CD1c-positive myeloid dendritic cell (primary cell): Measurements from ENCODE around the gene NDUFAB1.
"Not testable (repeated sequence)": the region's sequence is repeated elsewhere in the genome, so short reads cannot be mapped to it uniquely, and the experiment has no call there.

Experiments
- DNase-seq: peaks from one replicate; pipeline ENCODE4 v3.0.0-alpha.2; 2016; ENCODE audit errors: extremely low spot score

The NDUFAB1 gene

GRCh38 chr16:23595951-23596720, at the start of gene NDUFAB1:
Gene NDUFAB1, minus strand, starts transcription at chr16:23596316. Its CDS starts 26 bp downstream, at chr16:23596290.
- peak; percentile 97 for DNase-seq

DNA sequence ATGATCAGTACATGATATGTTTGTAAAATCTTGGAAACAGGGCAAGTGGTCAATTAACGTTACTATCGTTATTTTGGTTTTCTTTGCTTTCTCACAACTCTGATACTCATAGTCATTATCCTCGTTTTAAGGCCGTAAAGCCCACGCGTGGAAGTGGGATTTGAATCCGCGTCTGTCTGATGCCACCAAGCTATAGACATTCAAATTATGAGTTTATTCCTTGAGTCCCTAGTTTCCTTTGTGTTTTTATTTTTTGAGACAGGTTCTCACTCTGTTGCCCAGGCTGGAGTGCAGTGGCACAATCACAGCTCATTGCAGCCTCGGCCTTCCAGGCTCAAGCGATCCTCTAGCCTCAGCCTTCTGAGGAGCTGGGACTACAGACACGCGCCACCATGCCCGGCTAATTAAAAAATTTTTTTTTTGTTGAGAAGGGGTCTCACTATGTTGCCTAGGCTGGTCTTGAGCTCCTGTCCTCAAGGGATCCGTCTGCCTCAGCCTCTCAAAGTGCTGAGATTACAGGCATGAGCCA, 46.2 kb upstream of the NDUFAB1 start:
- no peak for DNase-seq

- peak; percentile 98 for DNase-seq
Measured at GRCh38 chr16:23640931-23641765, 45.0 kb upstream of the NDUFAB1 start, which contains the start of the genes DCTN5 and PALB2. Gene DCTN5, plus strand, starts transcription at chr16:23641466. Its CDS starts 77 bp downstream, at chr16:23641543. Gene PALB2, minus strand, starts transcription at chr16:23641310. Its CDS starts 153 bp downstream, at chr16:23641157.

DNA sequence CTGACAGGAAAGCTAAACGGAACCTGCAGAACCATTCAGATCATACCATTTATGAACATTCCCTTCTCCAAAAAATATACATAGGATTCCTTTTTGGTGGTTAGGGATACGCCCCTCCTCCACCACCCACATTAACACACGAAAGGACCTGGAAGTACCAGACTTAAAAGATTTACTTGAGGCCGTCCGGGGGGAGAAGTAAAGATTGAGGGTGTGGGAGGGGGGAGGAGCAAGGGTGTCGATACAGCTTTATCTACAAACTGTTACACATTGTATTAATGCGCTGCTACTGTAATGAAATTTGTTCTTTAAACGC, 44.5 kb upstream of the NDUFAB1 start:
- DNase-seq: peak; percentile 39

GRCh38 chr16:23635958-23636357, 39.8 kb upstream of the NDUFAB1 start:
- no peak for DNase-seq

- DNase-seq: no peak
Measured at GRCh38 chr16:23634461-23635036, 38.4 kb upstream of the NDUFAB1 start.

DNA sequence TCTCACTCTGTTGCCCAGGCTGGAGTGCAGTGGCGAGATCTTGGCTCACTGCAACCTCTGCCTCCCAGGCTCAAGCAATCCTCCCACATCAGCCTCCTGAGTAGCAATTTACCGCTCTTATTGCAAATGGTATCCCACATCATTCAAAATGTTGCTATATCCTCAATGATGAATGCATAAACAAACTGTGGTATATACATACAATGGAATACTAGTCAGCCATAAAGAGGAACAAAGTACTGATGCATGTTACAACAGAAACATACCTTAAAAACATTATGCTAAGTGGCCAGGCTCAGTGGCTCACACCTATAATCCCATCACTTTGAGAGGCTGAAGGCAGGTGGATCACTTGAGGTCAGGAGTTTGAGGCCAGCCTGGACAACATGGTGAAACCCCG, 35.8 kb upstream of the NDUFAB1 start:
- DNase-seq: not testable (repeated sequence)

DNA sequence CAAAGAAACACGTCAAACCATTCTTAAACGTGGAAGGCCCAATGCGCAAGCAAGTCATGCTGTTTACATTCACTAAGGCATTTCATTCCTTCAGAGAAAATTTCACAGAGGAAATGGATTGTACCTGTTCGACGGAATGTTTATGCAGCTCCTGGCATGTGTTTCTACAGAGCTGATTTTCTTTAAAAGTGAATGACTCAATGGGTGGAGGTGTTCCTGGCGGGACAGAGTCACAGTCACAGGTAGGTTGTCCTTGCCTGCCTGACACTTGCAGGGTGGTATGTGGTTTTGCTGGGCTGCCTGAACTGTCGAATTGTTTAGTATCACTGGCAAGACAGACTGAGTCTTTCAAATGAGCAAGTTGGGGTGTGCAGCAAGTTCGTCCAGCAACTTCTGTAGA, 33.4 kb upstream of the NDUFAB1 start:
- DNase-seq: no peak

GRCh38 chr16:23624092-23624491, 28.0 kb upstream of the NDUFAB1 start:
- DNase-seq: no peak

DNA sequence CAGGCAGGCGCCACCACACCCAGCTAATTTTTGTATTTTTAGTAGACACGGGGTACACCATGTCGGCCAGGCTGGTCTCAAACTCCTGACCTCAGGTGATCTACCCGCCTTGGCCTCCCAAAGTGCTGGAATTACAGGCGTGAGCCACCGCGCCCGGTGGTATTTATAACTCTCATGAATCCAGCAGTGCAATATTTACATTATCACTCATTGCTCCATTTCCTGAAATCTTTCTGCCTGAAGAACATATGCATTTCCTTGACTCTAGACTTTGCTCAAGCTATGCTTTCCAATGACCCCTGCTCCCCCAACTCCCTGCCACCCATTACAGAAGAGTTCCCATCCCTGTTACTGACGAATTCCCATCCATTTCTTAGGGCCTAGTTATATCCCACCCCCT, 19.7 kb upstream of the NDUFAB1 start:
- DNase-seq: no peak

DNA sequence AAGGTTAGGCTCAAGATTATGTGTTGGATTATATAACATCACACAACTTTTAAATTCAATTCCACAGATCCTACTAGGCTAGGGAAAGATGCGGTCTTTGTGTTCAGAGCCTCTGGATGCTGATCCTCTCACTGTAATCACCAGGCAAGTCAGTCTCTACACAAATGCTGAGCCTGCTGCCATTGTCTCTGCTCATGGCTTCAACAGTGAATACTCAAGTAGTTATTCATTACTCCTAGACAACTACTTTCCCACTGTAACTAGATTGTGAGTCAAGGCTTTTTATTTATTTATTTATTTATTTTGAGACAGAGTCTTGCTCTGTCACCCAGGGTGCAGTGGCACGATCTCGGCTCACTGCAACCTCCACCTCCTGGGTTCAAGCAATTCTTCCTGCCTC, 15.8 kb upstream of the NDUFAB1 start:
- DNase-seq: no peak

DNA sequence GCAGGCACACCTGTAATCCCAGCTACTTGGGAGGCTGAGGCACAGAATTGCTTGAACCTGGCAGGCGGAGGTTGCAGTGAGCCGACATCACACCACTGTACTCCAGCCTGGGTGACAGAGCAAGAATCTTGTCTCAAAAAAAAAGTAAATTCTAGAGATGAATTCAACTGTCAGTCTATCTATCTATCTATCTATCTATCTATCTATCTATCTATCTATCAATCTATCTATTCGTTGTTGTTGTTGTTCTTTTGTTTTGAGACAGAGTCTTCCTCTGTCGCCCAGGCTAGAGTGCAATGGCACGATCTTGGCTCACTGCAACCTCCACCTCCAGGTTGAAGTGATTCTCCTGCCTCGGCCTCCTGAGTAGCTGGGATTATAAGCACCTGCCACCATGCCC, 14.8 kb upstream of the NDUFAB1 start:
- not testable (repeated sequence) for DNase-seq

DNA sequence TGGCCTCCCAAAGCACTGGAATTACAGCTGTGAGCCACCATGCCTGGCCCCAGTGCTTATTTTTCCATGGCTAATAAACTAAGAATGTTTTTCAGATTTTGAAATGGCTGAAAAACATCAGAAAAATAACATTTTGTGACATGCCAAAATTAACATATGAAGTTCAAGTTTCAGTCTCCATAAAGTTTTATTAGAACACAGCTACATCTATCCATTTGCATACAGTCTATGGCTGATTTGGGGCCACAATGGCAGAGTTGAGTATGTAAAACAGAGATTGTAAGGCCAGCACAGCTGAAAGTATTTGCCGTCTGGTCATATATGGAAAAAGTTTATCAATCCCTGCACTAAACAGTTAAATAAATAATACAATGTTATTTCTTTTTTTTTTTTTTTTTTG, 13.8 kb upstream of the NDUFAB1 start:
- no peak for DNase-seq

- DNase-seq: no peak
Measured at GRCh38 chr16:23608194-23608593, 12.1 kb upstream of the NDUFAB1 start.

GRCh38 chr16:23607726-23608125, 11.6 kb upstream of the NDUFAB1 start:
- DNase-seq: no peak

DNA sequence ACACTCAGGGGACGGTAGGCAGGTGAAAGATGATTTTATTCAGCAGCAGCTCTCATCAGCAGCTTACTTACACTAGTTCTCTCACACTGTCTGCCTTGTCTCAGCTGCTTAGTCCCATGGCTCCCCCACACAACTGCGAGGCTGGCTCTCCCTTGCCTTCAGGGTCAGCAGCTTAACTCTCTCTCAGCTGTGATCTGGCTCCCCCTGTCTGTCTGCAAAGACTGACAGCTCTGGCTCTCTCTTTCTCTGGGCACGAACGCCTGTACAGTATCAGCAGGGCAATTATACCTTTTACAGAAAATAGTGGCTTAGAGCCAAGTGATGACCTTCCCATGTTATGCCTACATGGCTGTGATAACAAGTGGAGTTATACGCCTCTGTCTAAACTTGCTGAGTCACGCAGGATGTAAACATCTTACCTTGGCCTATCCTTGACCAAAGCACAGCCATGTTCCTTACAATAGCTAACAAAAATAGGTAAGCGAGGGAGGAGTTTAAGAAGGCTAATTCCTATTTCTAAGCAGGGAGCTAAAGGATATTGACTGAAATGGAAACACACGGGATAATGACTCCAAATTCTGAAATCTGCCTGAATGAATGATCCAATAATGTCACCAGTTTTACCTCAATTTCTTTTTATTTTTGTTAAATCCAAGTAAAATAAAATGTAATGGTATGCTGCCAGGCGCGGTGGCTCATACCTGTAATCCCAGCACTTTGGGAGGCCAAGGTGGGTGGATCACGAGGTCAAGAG, 1.1 kb upstream of the NDUFAB1 start:
- DNase-seq: peak; percentile 6

GRCh38 chr16:23595246-23595950, 718 bp downstream of the NDUFAB1 start:
- DNase-seq: no peak

DNA sequence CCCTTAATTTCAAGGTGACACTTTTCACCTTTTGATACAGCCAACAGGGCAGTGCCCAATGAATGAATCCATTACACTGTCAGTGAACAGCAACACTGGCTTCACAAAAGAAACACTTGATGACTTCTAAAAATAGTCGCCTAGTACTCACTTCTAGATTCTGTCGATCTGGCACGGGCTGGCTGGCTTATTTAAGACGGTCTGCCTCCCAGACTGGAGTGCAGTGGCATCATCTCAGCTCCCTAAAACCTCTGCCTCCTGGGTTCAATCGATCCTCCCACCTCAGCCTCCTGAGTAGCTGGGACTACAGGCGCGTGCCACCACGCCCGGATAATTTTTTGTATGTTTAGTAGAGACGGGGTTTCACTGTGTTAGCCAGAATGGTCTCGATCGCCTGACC, 1.9 kb downstream of the NDUFAB1 start:
- no peak for DNase-seq

DNA sequence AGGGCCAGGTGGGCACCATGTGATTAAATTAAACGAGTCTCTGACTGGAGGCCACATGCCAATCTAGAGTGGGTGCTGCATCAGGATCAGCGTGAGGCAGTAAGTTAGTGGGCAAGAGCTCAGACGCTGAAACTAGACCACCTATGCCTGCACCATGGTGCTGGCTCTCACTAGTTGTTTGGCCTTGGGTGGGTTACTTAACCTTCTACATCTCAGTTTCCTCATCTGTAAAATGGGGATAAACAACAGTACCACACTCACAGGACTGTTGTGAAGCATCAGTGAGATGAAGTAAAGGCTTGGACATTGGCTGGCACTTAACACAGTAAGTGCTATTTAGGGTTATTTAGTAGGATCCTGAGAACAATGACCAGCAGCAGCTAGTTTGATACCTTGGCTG, 5.9 kb downstream of the NDUFAB1 start:
- DNase-seq: no peak

DNA sequence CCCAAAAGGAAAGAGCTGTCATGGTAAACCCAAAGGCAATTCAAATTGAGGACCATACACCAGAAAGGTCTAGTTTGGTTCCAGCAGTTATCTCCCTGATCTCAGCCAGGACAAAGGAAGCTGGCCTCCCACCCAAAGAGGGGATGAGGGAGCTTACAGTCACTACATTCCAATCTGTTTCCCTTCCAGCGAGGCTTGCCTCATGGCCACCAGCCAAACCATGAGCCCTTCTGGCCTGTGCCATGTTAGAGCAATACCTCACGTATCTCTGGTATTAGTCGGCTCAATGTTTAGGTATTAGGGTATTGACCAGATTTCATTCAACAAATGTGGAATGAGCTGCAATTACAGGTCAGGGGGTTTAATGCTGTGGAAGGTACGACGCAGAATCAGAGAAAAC, 8.4 kb downstream of the NDUFAB1 start:
- no peak for DNase-seq
